GM12878 (cell line): ENCODE measurements around the gene FAM229A. TPM values are rescaled to one million over a fixed set of nuclear protein-coding genes. Genes with fewer than 3 reads are reported as not detected.

Experiments
- CEBPZ ChIP-seq: fragments of 150-350 bp; IDR thresholded peaks from 2 replicates; pipeline ENCODE4 v1.6.1; 2016; ENCODE audit warnings: low read depth, low read length
- CHD4 ChIP-seq: fragments of 200-600 bp; sonication (generic); IDR thresholded peaks from 2 replicates; pipeline ENCODE4 v1.6.1; 2016; ENCODE audit warnings: mild to moderate bottlenecking
- E2F8 ChIP-seq: fragments of 450-650 bp; IDR thresholded peaks from 2 replicates; pipeline ENCODE4 v1.6.1; 2018; ENCODE audit warnings: mild to moderate bottlenecking, low read depth, moderate library complexity; ENCODE audit not compliant: partially characterized antibody
- HSF1 ChIP-seq: fragments of 150-350 bp; IDR thresholded peaks from 2 replicates; pipeline ENCODE4 v1.6.1; 2014; ENCODE audit warnings: mild to moderate bottlenecking, low read depth, low read length
- MEF2B ChIP-seq: fragments of 450-650 bp; IDR thresholded peaks from 2 replicates; pipeline ENCODE4 v1.6.1; 2018; ENCODE audit warnings: mild to moderate bottlenecking, moderate library complexity; ENCODE audit not compliant: partially characterized antibody, poor library complexity, severe bottlenecking
- RFX5 ChIP-seq: IDR thresholded peaks from 2 replicates; pipeline ENCODE4 v1.6.1; 2011; ENCODE audit warnings: low read depth, low read length, improper control_type of control experiment
- SMC3 ChIP-seq: IDR thresholded peaks from 2 replicates; pipeline ENCODE4 v1.6.1; 2011; ENCODE audit warnings: low read length, improper control_type of control experiment, borderline replicate concordance
- polyA plus RNA-seq, 11 experiments: library from polyadenylated mRNA; depleted of rRNA in 4 of 11; unstranded in 6 of 11; stranded (reverse) in 5 of 11; fragments of >200 nt; fragmentation: Nextera tagmentation in 4 of 11; fragmentation: Illumina TruSeq in 1 of 11; extraction: Ambion mirVana in 4 of 11; extraction: Trizol in 1 of 11; gene quantifications; 1 replicate in 1 of 11; 2 replicates in 10 of 11; pipeline versions ENCODE4 v1.2.1 to v1.2.3, GENCODE V29; 2011 to 2016; ENCODE audit warnings: inconsistent platforms in 2 of 11, missing spikeins in 2 of 11, low read depth in 1 of 11
- total RNA-seq, 4 experiments: library from RNA; depleted of rRNA in 3 of 4; stranded (reverse); fragments of >200 nt in 3 of 4; fragmentation: Illumina TruSeq in 1 of 4; extraction: Trizol in 1 of 4; gene quantifications; 2 replicates each; pipeline versions ENCODE4 v1.2.1 to v1.2.3, GENCODE V29; 2013 to 2021
- TF ChIP-seq, protein P1 (sequence below): fragments of 450-650 bp; IDR thresholded peaks from 2 replicates; pipeline ENCODE4 v1.6.1; 2017; ENCODE audit warnings: mild to moderate bottlenecking

Gene FAM229A
- total and polyA plus RNA-seq, 10 of the 15 experiments (the other 5 are each of a cell fraction or from before 2014, with no cell fraction given) = 0.02 to 5.3 (median 1.4) TPM; not detected in 1

GRCh38 chr1:32394141-32394889, 32.0 kb upstream of the FAM229A start, which contains the start of gene BSDC1 (continued):
- TF ChIP-seq CEBPZ (no peak), E2F8 (no peak), MEF2B (no peak), RFX5 (peak; percentile 62; the same call in 1 of the 2 replicates), SMC3 (no peak), CHD4 (no peak), HSF1 (no peak)
- TF ChIP-seq, protein P1, sequence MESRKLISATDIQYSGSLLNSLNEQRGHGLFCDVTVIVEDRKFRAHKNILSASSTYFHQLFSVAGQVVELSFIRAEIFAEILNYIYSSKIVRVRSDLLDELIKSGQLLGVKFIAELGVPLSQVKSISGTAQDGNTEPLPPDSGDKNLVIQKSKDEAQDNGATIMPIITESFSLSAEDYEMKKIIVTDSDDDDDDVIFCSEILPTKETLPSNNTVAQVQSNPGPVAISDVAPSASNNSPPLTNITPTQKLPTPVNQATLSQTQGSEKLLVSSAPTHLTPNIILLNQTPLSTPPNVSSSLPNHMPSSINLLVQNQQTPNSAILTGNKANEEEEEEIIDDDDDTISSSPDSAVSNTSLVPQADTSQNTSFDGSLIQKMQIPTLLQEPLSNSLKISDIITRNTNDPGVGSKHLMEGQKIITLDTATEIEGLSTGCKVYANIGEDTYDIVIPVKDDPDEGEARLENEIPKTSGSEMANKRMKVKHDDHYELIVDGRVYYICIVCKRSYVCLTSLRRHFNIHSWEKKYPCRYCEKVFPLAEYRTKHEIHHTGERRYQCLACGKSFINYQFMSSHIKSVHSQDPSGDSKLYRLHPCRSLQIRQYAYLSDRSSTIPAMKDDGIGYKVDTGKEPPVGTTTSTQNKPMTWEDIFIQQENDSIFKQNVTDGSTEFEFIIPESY = no peak
